Smooth muscle cell (in vitro differentiated cells): ENCODE data around the gene TBC1D22A. TPM values are rescaled to one million over a fixed set of nuclear protein-coding genes. Genes with fewer than 3 reads are reported as not detected.

ENCODE experiments used
- DNase-seq: peaks from one replicate; lab custom pipeline; 2025; ENCODE audit not compliant: unreplicated experiment; lab: John Stamatoyannopoulos, UW
- H2AFZ ChIP-seq: fragments of 200-600 bp; sonication (generic); 2 replicates; pipeline ENCODE4 v1.6.0; 2016; ENCODE audit warnings: antibody characterized with exemption, low read depth, mild to moderate bottlenecking
- H3F3A ChIP-seq: fragments of 200-600 bp; sonication (generic); 2 replicates; pipeline ENCODE4 v1.6.0; 2017; ENCODE audit warnings: antibody characterized with exemption, low read depth
- H3K27ac ChIP-seq: fragments of 200-600 bp; sonication (generic); 2 replicates; pipeline ENCODE4 v1.5.1; 2016; ENCODE audit warnings: low read depth, mild to moderate bottlenecking
- H3K27me3 ChIP-seq: fragments of 200-600 bp; sonication (generic); 2 replicates; pipeline ENCODE4 v1.6.1; 2016; ENCODE audit warnings: low read depth, mild to moderate bottlenecking
- H3K36me3 ChIP-seq: fragments of 200-600 bp; sonication (generic); 2 replicates; pipeline ENCODE4 v1.5.1; 2016; ENCODE audit warnings: low read depth
- H3K4me1 ChIP-seq: fragments of 200-600 bp; sonication (generic); 2 replicates; pipeline ENCODE4 v1.5.1; 2016; ENCODE audit warnings: low read depth
- H3K4me2 ChIP-seq: fragments of 200-600 bp; sonication (generic); 2 replicates; pipeline ENCODE4 v1.6.0; 2016; ENCODE audit warnings: mild to moderate bottlenecking
- H3K4me3 ChIP-seq: fragments of 200-600 bp; sonication (generic); 2 replicates; pipeline ENCODE4 v1.5.1; 2016; ENCODE audit warnings: mild to moderate bottlenecking
- H3K79me2 ChIP-seq: fragments of 200-600 bp; sonication (generic); 2 replicates; pipeline ENCODE4 v1.6.0; 2016; ENCODE audit warnings: low read depth, mild to moderate bottlenecking
- H3K9ac ChIP-seq: fragments of 200-600 bp; sonication (generic); 2 replicates; pipeline ENCODE4 v1.6.0; 2016; ENCODE audit warnings: low read depth
- H3K9me3 ChIP-seq: fragments of 200-600 bp; sonication (generic); replicated peaks from 2 replicates; pipeline ENCODE4 v1.5.1; 2016; ENCODE audit warnings: low read depth
- H4K20me1 ChIP-seq: fragments of 200-600 bp; sonication (generic); 2 replicates; pipeline ENCODE4 v1.6.0; 2016; ENCODE audit warnings: low read depth
- CTCF ChIP-seq: fragments of 200-600 bp; sonication (generic); IDR thresholded peaks from 2 replicates; pipeline ENCODE4 v1.5.1; 2017; ENCODE audit warnings: borderline replicate concordance, mild to moderate bottlenecking, antibody characterized with exemption; ENCODE audit not compliant: insufficient read depth, poor library complexity, severe bottlenecking
- WGBS: methylation state at CpG from one replicate; pipeline ENCODE4 v1.1.7; 2016; ENCODE audit warnings: low lambda C conversion rate; 5-methylcytosine and 5-hydroxymethylcytosine counted together
- polyA plus RNA-seq: library from polyadenylated mRNA; unstranded; fragments of >200 nt; fragmentation: Nextera tagmentation; extraction: Ambion mirVana; gene quantifications from 2 replicates; pipeline ENCODE4 v1.2.1, GENCODE V29; 2016
- total RNA-seq: library from RNA; depleted of rRNA; stranded (reverse); fragments of >200 nt; gene quantifications from 2 replicates; pipeline ENCODE4 v1.2.3, GENCODE V29; 2014

Gene TBC1D22A
- total and polyA plus RNA-seq, 2 experiments from 2014 or later, result 12.5 to 14.4 TPM

- Histone ChIP-seq H3K9me3 (no peaks in the 10 kb centered on the region), H3K36me3 (no peaks in the 10 kb centered on the region), H3K27ac (no peak overlapping the region), H3F3A (no peaks in the 10 kb centered on the region), H3K27me3 (no peaks in the 10 kb centered on the region), H3K4me1 (no peaks in the 10 kb centered on the region), H3K4me2 (no peak overlapping the region), H4K20me1 (peaks cover 31% of the 10 kb centered on the region), H3K79me2 (no peaks in the 10 kb centered on the region), H3K4me3 (no peak overlapping the region), H2AFZ (no peak overlapping the region), H3K9ac (no peak overlapping the region)
- DNase-seq, result no peak
- no peak for TF ChIP-seq CTCF
- WGBS, result 96% methylated on average over 11 of the region's 11 CpGs
These were observed 125.5 kb downstream of the TBC1D22A start for GRCh38 chr22:46887978-46888377.

- Histone ChIP-seq H3K9ac (no peak overlapping the region), H3K27me3 (no peaks in the 10 kb centered on the region), H3K79me2 (no peaks in the 10 kb centered on the region), H3K9me3 (no peaks in the 10 kb centered on the region), H3K4me3 (no peak overlapping the region), H4K20me1 (peaks cover 33% of the 10 kb centered on the region), H2AFZ (no peak overlapping the region), H3K27ac (no peak overlapping the region), H3K4me2 (no peak overlapping the region), H3F3A (no peaks in the 10 kb centered on the region), H3K36me3 (peaks cover 2% of the 10 kb centered on the region), H3K4me1 (no peaks in the 10 kb centered on the region)
- no peak for DNase-seq
- WGBS, result 92% methylated on average over 10 of the region's 10 CpGs
- TF ChIP-seq CTCF, result no peak
These were observed 128.4 kb downstream of the TBC1D22A start for GRCh38 chr22:46890819-46891218.

GRCh38 chr22:46891382-46891951, 129.0 kb downstream of the TBC1D22A start:
- peaks cover 33% of the 10 kb centered on the region for H4K20me1 ChIP-seq
- H3K27me3 ChIP-seq, result no peaks in the 10 kb centered on the region
- WGBS, result 83% methylated on average over 5 of the region's 5 CpGs
- no peak overlapping the region for H3K9ac ChIP-seq
- H3F3A ChIP-seq, result no peaks in the 10 kb centered on the region
- no peak overlapping the region for H3K27ac ChIP-seq
- TF ChIP-seq CTCF, result no peak
- no peak overlapping the region for H3K4me2 ChIP-seq
- DNase-seq, result no peak
- H2AFZ ChIP-seq, result no peak overlapping the region
- H3K9me3 ChIP-seq, result no peaks in the 10 kb centered on the region
- no peaks in the 10 kb centered on the region for H3K79me2 ChIP-seq
- H3K4me3 ChIP-seq, result no peak overlapping the region
- peaks cover 4% of the 10 kb centered on the region for H3K36me3 ChIP-seq
- H3K4me1 ChIP-seq, result no peaks in the 10 kb centered on the region

DNA sequence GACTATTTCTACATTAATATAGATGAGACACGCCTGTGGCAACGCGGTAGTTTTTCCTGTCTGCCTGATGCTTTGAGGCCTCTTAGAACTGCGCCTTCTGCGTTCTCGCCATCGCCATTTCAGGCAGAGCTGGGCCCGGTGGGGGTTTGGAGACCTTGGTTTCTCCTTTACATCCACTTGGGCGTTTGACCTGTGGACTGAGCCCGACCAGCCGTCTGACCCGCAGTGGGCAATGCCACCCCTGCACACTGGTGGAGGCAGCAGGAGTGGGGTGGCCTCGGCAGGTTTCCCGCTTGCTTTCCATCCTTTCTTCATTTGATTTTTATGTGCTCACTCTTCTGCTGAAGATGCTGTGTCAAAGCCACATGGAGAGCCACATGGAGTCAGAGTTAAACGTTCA, 130.4 kb downstream of the TBC1D22A start:
- Histone ChIP-seq H2AFZ (no peak overlapping the region), H3K36me3 (peaks cover 4% of the 10 kb centered on the region), H4K20me1 (peaks cover 42% of the 10 kb centered on the region), H3K4me2 (no peak overlapping the region), H3K4me3 (no peak overlapping the region), H3K27me3 (no peaks in the 10 kb centered on the region), H3K4me1 (no peaks in the 10 kb centered on the region), H3K9me3 (no peaks in the 10 kb centered on the region), H3K27ac (no peak overlapping the region), H3F3A (no peaks in the 10 kb centered on the region), H3K9ac (no peak overlapping the region), H3K79me2 (no peaks in the 10 kb centered on the region)
- DNase-seq, result no peak
- 92% methylated on average over 15 of the region's 15 CpGs for WGBS
- TF ChIP-seq CTCF, result no peak
